Colon (tissue), 2 donors: ENCODE data around the gene LDLRAD4.
"Not testable (repeated sequence)": the region's sequence is repeated elsewhere in the genome, so short reads cannot be mapped to it uniquely, and the experiment has no call there.

Experiments
- FAIRE-seq: peaks from 2 replicates; lab custom pipeline; 2012; peaks lifted over from hg19 to GRCh38; lab: Jason Lieb, UNC
- donor health status: control.
- donor health status: control.

LDLRAD4 gene

DNA sequence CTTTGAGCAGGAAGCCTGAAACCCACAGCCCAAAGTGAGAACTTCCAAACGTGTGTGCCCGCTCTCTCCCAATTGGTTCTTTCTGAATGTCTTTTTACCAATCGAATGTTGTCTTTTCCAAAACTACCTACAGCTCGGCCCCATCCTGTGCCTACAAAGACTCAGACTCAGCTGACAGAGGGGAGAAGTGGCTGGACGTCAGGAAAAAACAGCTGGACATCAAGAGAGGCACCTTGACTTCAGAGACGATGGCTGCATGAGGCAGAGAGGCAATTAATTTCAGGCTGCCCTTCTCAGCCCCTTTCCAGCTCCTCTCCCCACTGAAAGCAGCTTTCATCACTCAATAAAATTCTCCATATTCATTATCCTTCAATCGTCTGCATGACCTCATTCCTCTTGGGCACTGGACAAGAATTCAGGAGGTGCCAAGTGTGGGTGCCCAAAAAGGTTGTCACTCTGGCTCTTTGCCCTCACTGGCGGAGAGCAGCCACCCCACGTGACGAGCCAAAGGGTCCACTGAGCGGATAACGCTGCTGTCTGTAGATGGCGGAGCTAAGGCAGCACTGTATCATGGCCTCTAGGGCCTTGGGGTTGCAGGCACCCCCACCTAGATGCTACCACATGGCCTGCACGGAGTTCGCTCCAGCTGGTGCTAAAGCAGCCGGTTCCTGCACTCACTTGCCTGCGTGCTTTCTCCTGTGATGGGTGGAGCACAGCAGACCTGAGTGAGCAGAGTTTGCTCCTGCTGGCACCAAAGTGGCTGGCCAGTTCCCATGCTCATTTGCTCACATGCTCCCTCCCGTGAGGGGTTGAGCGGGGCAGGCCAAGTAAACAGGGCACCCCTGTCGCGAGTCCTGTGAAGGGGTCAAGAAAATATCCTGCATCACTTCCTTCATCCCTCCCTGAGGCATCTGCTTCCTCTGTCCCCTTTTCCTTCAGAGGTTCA is 469.9 kb downstream of the LDLRAD4 start:
- no peak for FAIRE-seq

DNA sequence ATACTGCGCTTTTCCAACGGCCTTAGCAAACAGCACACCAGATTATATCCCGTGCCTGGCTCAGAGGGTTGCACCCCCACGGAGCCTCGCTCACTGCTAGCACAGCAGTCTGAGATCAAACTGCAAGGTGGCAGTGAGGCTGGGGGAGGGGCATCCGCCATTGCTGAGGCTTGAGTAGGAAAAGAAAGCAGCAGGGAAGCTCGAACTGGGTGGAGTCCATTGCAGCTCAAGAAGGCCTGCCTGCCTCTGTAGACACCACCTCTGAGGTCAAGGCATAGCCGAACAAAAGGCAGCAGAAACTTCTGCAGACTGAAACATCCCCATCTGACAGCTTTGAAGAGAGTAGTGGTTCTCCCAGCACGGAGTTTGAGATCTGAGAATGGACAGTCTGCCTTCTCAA is 471.5 kb downstream of the LDLRAD4 start:
- FAIRE-seq, result not testable (repeated sequence)

DNA sequence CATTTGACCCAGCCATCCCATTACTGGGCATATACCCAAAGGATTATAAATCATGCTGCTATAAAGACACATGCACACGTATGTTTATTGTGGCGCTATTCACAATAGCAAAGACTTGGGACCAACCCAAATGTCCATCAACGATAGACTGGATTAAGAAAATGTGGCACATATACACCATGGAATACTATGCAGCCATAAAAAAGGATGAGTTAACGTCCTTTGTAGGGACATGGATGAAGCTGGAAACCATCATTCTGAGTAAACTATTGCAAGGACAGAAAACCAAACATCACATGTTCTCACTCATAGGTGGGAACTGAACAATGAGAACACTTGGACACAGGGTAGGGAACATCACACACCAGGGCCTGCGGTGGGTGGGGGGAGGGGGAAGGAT is 476.8 kb downstream of the LDLRAD4 start:
- FAIRE-seq, result not testable (repeated sequence)

DNA sequence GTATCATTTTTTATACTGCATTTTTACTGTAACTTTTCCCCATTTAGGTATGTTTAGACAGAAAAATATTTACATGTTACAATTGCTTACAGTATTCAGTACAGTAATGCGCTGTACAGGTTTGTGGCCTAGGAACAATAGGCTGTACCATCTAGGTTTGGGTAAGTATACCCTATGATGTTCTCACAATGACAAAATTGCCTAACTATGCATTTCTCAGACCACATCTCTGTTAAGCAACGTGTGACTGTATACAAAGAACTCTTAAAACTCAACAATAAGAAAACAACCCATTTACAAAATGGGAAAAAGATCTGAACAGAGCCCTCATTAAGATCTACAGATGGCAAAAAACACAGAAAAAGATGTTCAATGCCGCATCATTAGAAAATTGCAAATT is 478.4 kb downstream of the LDLRAD4 start:
- FAIRE-seq, result no peak

DNA sequence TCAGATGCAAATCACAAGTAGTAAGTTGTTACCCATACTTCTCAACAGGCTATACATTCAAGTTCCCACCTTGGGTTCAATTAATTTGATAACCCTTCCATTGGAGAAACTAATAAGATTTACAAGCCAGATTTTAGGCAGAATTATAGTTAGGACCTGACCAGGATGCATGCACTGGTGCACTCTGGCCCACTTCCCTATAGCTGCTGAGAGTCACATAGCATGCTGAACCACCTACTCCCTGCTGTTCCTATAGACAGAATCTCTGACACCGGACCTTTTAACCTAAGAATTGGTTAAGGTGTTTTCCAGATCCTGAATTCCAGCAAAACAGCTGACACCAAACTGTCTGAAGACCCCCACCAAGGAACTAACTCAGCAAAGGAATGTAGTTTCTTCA is 481.6 kb downstream of the LDLRAD4 start:
- no peak for FAIRE-seq
